Measurements from ENCODE around the gene ACOXL. TPM values are rescaled to one million over a fixed set of nuclear protein-coding genes. Genes with fewer than 3 reads are reported as not detected.

The ACOXL gene
- total and polyA plus RNA-seq, 3 donors from 2014 or later = 4.9 to 7.9 (median 5.3) TPM

DNA sequence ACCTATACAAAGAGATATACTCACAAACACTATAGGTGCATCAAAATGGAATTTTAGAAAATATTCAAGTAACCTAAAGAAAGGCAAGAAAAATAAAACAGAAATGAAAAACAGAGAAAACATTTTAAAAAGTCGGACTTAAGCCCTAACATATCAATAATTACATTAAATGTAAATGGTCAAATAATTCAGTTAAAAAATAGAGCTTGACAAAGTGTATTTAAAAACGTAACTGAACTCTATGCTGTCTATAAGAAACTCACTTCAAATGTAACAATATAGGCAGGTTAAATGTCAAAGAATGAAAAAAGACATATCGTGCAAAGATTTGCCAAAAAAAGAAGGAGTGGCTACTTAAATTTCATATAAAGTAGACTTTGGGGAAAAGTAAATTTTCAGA lies 163.9 kb downstream of the ACOXL start:
- no peaks in the 10 kb centered on the region for H3K27me3 ChIP-seq
- H3K9me3 ChIP-seq = no peaks in the 10 kb centered on the region
- no peak for TF ChIP-seq POLR2A (IDR thresholded peaks at IDR 0.05)
- TF ChIP-seq, protein P1, sequence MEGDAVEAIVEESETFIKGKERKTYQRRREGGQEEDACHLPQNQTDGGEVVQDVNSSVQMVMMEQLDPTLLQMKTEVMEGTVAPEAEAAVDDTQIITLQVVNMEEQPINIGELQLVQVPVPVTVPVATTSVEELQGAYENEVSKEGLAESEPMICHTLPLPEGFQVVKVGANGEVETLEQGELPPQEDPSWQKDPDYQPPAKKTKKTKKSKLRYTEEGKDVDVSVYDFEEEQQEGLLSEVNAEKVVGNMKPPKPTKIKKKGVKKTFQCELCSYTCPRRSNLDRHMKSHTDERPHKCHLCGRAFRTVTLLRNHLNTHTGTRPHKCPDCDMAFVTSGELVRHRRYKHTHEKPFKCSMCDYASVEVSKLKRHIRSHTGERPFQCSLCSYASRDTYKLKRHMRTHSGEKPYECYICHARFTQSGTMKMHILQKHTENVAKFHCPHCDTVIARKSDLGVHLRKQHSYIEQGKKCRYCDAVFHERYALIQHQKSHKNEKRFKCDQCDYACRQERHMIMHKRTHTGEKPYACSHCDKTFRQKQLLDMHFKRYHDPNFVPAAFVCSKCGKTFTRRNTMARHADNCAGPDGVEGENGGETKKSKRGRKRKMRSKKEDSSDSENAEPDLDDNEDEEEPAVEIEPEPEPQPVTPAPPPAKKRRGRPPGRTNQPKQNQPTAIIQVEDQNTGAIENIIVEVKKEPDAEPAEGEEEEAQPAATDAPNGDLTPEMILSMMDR (IDR thresholded peaks at IDR 0.05) = no peak
- DNase-seq = no peak
- WGBS, 2 donors = 58 to 90% methylated on average over 3 of the region's 3 CpGs
- intact Hi-C loops (cut with DNase I; ENCODE audit: low total_unique reads) = no loop called here
- H3K4me1 ChIP-seq = no peaks in the 10 kb centered on the region
- H3K36me3 ChIP-seq (ENCODE audit: low read depth, missing control alignments) = no peaks in the 10 kb centered on the region
- no peak overlapping the region for H3K4me3 ChIP-seq
- H3K27ac ChIP-seq = no peak overlapping the region

DNA sequence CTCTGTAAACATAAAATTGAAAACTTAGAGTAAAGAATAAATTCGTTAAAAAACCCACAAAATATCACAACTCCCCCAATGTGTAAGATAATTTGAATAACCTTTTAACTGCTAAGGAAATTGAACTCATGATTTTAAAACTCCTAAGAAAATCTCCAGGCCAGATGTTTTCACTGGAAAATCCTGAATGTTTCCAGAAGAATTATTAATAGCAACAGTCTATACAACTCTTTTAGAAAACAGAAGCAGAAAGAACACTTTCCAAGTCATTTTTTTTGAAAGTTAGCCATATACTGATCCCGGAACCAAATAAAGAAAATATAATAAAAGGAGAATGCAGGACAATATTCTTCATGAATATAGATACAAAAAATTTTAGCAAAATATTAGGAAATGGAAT lies 165.6 kb downstream of the ACOXL start:
- Histone ChIP-seq H3K4me1 (no peaks in the 10 kb centered on the region), H3K36me3 (ENCODE audit: low read depth, missing control alignments) (no peaks in the 10 kb centered on the region), H3K4me3 (no peak overlapping the region), H3K27ac (no peak overlapping the region), H3K27me3 (no peaks in the 10 kb centered on the region), H3K9me3 (no peaks in the 10 kb centered on the region)
- intact Hi-C loops (cut with DNase I; ENCODE audit: low total_unique reads) = no loop called here
- TF ChIP-seq, protein P1 (IDR thresholded peaks at IDR 0.05) = no peak
- TF ChIP-seq POLR2A (IDR thresholded peaks at IDR 0.05) = no peak
- 41 to 55% methylated on average over 2 of the region's 2 CpGs for WGBS, 2 donors
- DNase-seq = no peak

DNA sequence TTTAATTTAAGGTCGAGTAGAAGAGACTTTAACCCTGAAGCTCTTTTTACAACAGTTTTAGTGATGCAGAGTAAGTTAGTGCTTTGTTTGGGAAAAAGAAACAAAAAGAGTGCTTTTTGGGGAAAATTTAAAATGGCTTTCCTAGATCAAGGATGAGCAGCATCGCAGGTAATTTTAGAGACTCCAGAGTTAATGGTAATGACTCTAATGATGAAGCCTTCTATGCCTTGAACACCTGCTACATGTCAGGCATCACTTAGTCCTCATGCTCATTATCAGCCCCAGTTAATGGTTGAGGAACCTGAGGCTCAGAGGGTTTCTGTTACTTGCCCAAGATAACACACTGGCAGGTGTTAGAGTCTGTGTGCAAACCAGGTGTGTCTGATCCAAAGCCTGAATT lies 167.8 kb downstream of the ACOXL start:
- no peak overlapping the region for H3K4me3 ChIP-seq
- DNase-seq = no peak
- WGBS, 2 donors = 61 to 73% methylated on average over 2 of the region's 2 CpGs
- no peaks in the 10 kb centered on the region for H3K27me3 ChIP-seq
- intact Hi-C loops (cut with DNase I; ENCODE audit: low total_unique reads) = no loop called here
- H3K4me1 ChIP-seq = no peaks in the 10 kb centered on the region
- no peaks in the 10 kb centered on the region for H3K36me3 ChIP-seq (ENCODE audit: low read depth, missing control alignments)
- H3K27ac ChIP-seq = no peak overlapping the region
- TF ChIP-seq POLR2A (IDR thresholded peaks at IDR 0.05) = no peak
- TF ChIP-seq, protein P1 (IDR thresholded peaks at IDR 0.05) = no peak
- no peaks in the 10 kb centered on the region for H3K9me3 ChIP-seq

GRCh38 chr2:110903548-110903947 lies 171.2 kb downstream of the ACOXL start:
- DNase-seq = no peak
- Histone ChIP-seq H3K27me3 (no peaks in the 10 kb centered on the region), H3K4me3 (no peak overlapping the region), H3K36me3 (ENCODE audit: low read depth, missing control alignments) (no peaks in the 10 kb centered on the region), H3K4me1 (no peaks in the 10 kb centered on the region), H3K27ac (no peak overlapping the region), H3K9me3 (no peaks in the 10 kb centered on the region)
- intact Hi-C loops (cut with DNase I; ENCODE audit: low total_unique reads) = no loop called here
- TF ChIP-seq, protein P1 (IDR thresholded peaks at IDR 0.05) = no peak
- TF ChIP-seq POLR2A (IDR thresholded peaks at IDR 0.05) = no peak
- WGBS, 2 donors = 72 to 80% methylated on average over 3 of the region's 3 CpGs

GRCh38 chr2:110904116-110904778 lies 171.9 kb downstream of the ACOXL start:
- intact Hi-C loops (cut with DNase I; ENCODE audit: low total_unique reads) = no loop called here
- Histone ChIP-seq H3K27ac (no peak overlapping the region), H3K27me3 (no peaks in the 10 kb centered on the region), H3K4me1 (no peaks in the 10 kb centered on the region), H3K9me3 (no peaks in the 10 kb centered on the region), H3K36me3 (ENCODE audit: low read depth, missing control alignments) (no peaks in the 10 kb centered on the region), H3K4me3 (no peak overlapping the region)
- DNase-seq = no peak
- no peak for TF ChIP-seq POLR2A (IDR thresholded peaks at IDR 0.05)
- TF ChIP-seq, protein P1 (IDR thresholded peaks at IDR 0.05) = no peak
- 79 to 88% methylated on average over 5 of the region's 5 CpGs for WGBS, 2 donors

All from testis (tissue), 3 donors.